ENCODE measurements around the gene GOLGA1. TPM values are rescaled to one million over a fixed set of nuclear protein-coding genes. Genes with fewer than 3 reads are reported as not detected.

GOLGA1 gene
- total RNA-seq, 1 experiment from 2014 or later = 9.6 TPM

- no peak for TF ChIP-seq PRDM15 (CRISPR knock-in tag; IDR thresholded peaks at IDR 0.05)
- no peak for TF ChIP-seq RORB (CRISPR knock-in tag; IDR thresholded peaks at IDR 0.05)
- TF ChIP-seq ZNF138 (CRISPR knock-in tag; conservative IDR thresholded peaks at IDR 0.05) = no peak
- no peak for TF ChIP-seq CTCF (IDR thresholded peaks at IDR 0.05)
- TF ChIP-seq TEAD1 (CRISPR knock-in tag; IDR thresholded peaks at IDR 0.05) = no peak
- no peak for TF ChIP-seq USF2 (CRISPR knock-in tag; IDR thresholded peaks at IDR 0.05)
Observed at GRCh38 chr9:124934290-124934689, 6.6 kb downstream of the GOLGA1 start (continued).

- H3K4me1 Mint-ChIP-seq = no peaks in the 10 kb centered on the region
- POLR2A ChIA-PET = no interaction called here
- H3K4me3 Mint-ChIP-seq = no peak overlapping the region
- H3K9me3 Mint-ChIP-seq = no peaks in the 10 kb centered on the region
- CTCF ChIA-PET = no interaction called here
- DNase-seq (ENCODE audit: low spot score) (no peak), ATAC-seq (no peak)
- peaks cover 2% of the 10 kb centered on the region; the same call in 1 of the 2 replicates for H3K36me3 Mint-ChIP-seq
- TF ChIP-seq NFE2L1 (CRISPR knock-in tag; IDR thresholded peaks at IDR 0.05) (no peak), HMGXB4 (CRISPR knock-in tag; IDR thresholded peaks at IDR 0.05) (no peak), SMAD3 (CRISPR knock-in tag; IDR thresholded peaks at IDR 0.05; ENCODE audit: borderline replicate concordance) (no peak), SMAD4 (CRISPR knock-in tag; IDR thresholded peaks at IDR 0.05) (no peak), TP53 (CRISPR knock-in tag; IDR thresholded peaks at IDR 0.05) (no peak), STAT6 (CRISPR knock-in tag; conservative IDR thresholded peaks at IDR 0.05; ENCODE audit: low read depth) (no peak), MLX (CRISPR knock-in tag; IDR thresholded peaks at IDR 0.05) (no peak), ZNF396 (CRISPR knock-in tag; IDR thresholded peaks at IDR 0.05; ENCODE audit: borderline replicate concordance) (no peak)
- no peak overlapping the region for H3K27ac Mint-ChIP-seq
- H3K27me3 Mint-ChIP-seq (ENCODE audit: low read depth) = no peaks in the 10 kb centered on the region
Observed at GRCh38 chr9:124932333-124932732, 8.6 kb downstream of the GOLGA1 start.

Measured in WTC11 (cell line).